Measurements from ENCODE around the gene FGFR2. TPM values are rescaled to one million over a fixed set of nuclear protein-coding genes. Genes with fewer than 3 reads are reported as not detected.
A peak's percentile ranks its signal among the peaks of the same experiment; 100 is the strongest.

The FGFR2 gene
- total and polyA plus RNA-seq, 4 donors = 11.4 to 69.9 (median 31.9) TPM

DNA sequence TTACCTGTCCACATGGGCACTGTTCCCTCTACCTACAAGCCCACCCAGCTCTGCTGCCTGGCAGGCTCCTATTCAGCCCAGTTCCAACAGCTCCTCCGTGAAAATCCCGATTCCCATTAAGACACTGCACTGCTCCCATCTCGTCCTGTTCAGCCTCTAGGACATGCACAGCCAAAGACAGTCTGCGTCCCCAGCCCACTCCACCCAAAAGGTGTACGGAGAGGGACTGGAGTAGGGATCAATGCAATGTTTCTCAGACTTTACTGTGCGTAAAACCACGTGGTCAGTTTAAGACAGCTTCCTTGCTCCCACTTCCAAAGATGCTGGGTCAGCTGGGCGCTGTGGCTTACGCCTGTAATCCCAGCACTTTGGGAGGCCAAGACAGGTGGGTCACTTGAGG is 19.9 kb downstream of the FGFR2 start:
- no peak for DNase-seq (ENCODE audit: low spot score)
- H3K9me3 ChIP-seq (ENCODE audit: control insufficient read depth in 4 of 4, low read length in 3 of 4) = no peaks in the 10 kb centered on the region
- no peak overlapping the region for H3K4me3 ChIP-seq (ENCODE audit: low read depth in 1 of 3, low read length in 3 of 3)
- H3K36me3 ChIP-seq (ENCODE audit: control insufficient read depth in 4 of 4, insufficient read depth in 3 of 4, low read depth in 1 of 4, low read length in 3 of 4) = no peaks in the 10 kb centered on the region
- H3K9ac ChIP-seq (ENCODE audit: low read depth in 1 of 2, low read length in 2 of 2) = no peak overlapping the region
- H3K27me3 ChIP-seq (ENCODE audit: control insufficient read depth in 4 of 4, insufficient read depth in 4 of 4, low read length in 3 of 4) = no peaks in the 10 kb centered on the region
- TF ChIP-seq MAX (IDR thresholded peaks at IDR 0.05) (no peak), HNF4G (IDR thresholded peaks at IDR 0.05) (no peak), SP1 (IDR thresholded peaks at IDR 0.05) (no peak), HNF4A (conservative IDR thresholded peaks at IDR 0.05) (no peak), YY1 (IDR thresholded peaks at IDR 0.05) (no peak), TAF1 (conservative IDR thresholded peaks at IDR 0.05) (no peak), EGR1 (IDR thresholded peaks at IDR 0.05; ENCODE audit: low read depth in 2 of 2) (no peak), RXRA (IDR thresholded peaks at IDR 0.05) (no peak), FOXA2 (IDR thresholded peaks at IDR 0.05) (no peak), FOXA1 (IDR thresholded peaks at IDR 0.05) (no peak), GABPA (IDR thresholded peaks at IDR 0.05 in 1 of 2, conservative IDR thresholded peaks at IDR 0.05 in 1 of 2) (no peak), RAD21 (IDR thresholded peaks at IDR 0.05) (no peak)
- TF ChIP-seq, protein P1, sequence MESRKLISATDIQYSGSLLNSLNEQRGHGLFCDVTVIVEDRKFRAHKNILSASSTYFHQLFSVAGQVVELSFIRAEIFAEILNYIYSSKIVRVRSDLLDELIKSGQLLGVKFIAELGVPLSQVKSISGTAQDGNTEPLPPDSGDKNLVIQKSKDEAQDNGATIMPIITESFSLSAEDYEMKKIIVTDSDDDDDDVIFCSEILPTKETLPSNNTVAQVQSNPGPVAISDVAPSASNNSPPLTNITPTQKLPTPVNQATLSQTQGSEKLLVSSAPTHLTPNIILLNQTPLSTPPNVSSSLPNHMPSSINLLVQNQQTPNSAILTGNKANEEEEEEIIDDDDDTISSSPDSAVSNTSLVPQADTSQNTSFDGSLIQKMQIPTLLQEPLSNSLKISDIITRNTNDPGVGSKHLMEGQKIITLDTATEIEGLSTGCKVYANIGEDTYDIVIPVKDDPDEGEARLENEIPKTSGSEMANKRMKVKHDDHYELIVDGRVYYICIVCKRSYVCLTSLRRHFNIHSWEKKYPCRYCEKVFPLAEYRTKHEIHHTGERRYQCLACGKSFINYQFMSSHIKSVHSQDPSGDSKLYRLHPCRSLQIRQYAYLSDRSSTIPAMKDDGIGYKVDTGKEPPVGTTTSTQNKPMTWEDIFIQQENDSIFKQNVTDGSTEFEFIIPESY (IDR thresholded peaks at IDR 0.05) = no peak
- TF ChIP-seq, protein P2, sequence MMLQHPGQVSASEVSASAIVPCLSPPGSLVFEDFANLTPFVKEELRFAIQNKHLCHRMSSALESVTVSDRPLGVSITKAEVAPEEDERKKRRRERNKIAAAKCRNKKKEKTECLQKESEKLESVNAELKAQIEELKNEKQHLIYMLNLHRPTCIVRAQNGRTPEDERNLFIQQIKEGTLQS (IDR thresholded peaks at IDR 0.05) = no peak
- 84% methylated on average over 9 of the region's 9 CpGs for WGBS
- H3K27ac ChIP-seq (ENCODE audit: low read depth in 1 of 2, low read length in 2 of 2) = no peak overlapping the region
- peaks cover 0 to 8% (median 0%) of the 10 kb centered on the region in 4 donors for H3K4me1 ChIP-seq (ENCODE audit: control insufficient read depth in 4 of 4, insufficient read depth in 4 of 4, low read length in 3 of 4)

- WGBS = 66% methylated on average over 8 of the region's 8 CpGs
- H3K27ac ChIP-seq (ENCODE audit: low read depth in 1 of 2, low read length in 2 of 2) = no peak overlapping the region
Observed at GRCh38 chr10:121577568-121577967, 20.7 kb downstream of the FGFR2 start.

DNA sequence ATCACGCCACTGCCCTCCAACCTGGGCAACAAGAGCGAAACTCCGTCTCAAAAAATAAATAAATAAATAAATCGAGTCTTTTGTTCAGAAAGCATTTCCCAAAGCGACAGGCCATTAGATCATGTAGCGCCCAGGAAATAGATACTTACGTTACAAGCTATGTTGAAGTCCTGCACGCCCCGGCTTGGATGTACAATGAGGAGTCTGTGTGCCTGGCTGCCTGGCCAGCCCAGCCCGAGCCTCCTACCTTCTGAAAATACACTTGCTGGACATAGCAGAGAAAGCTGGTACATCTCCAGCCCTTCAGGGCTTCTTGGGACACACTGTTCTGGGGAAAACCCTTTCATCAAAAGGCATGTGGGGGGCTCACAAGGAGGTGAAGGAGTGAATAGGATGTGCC is 22.1 kb downstream of the FGFR2 start:
- H3K27me3 ChIP-seq (ENCODE audit: control insufficient read depth in 4 of 4, insufficient read depth in 4 of 4, low read length in 3 of 4) = no peaks in the 10 kb centered on the region
- DNase-seq (ENCODE audit: low spot score) = no peak
- H3K27ac ChIP-seq (ENCODE audit: low read depth in 1 of 2, low read length in 2 of 2) = peak overlapping the region in 1 of 2 donors; percentile 12
- H3K4me3 ChIP-seq (ENCODE audit: low read depth in 1 of 3, low read length in 3 of 3) = no peak overlapping the region
- H3K4me1 ChIP-seq (ENCODE audit: control insufficient read depth in 4 of 4, insufficient read depth in 4 of 4, low read length in 3 of 4) = peaks cover 0 to 7% (median 0%) of the 10 kb centered on the region in 4 donors
- no peak overlapping the region for H3K9ac ChIP-seq (ENCODE audit: low read depth in 1 of 2, low read length in 2 of 2)
- H3K36me3 ChIP-seq (ENCODE audit: control insufficient read depth in 4 of 4, insufficient read depth in 3 of 4, low read depth in 1 of 4, low read length in 3 of 4) = no peaks in the 10 kb centered on the region
- 89% methylated on average over 10 of the region's 10 CpGs for WGBS
- no peak for TF ChIP-seq MAX (IDR thresholded peaks at IDR 0.05)
- TF ChIP-seq HNF4A (conservative IDR thresholded peaks at IDR 0.05) = no peak
- H3K9me3 ChIP-seq (ENCODE audit: control insufficient read depth in 4 of 4, low read length in 3 of 4) = no peaks in the 10 kb centered on the region

More at GRCh38 chr10:121577568-121577967, 20.7 kb downstream of the FGFR2 start:
- H3K4me3 ChIP-seq (ENCODE audit: low read depth in 1 of 3, low read length in 3 of 3) = no peak overlapping the region
- H3K4me1 ChIP-seq (ENCODE audit: control insufficient read depth in 4 of 4, insufficient read depth in 4 of 4, low read length in 3 of 4) = peaks cover 0 to 8% (median 0%) of the 10 kb centered on the region in 4 donors
- H3K9me3 ChIP-seq (ENCODE audit: control insufficient read depth in 4 of 4, low read length in 3 of 4) = no peaks in the 10 kb centered on the region
- no peak overlapping the region for H3K9ac ChIP-seq (ENCODE audit: low read depth in 1 of 2, low read length in 2 of 2)
- TF ChIP-seq, protein P2 (IDR thresholded peaks at IDR 0.05) = no peak
- TF ChIP-seq NR2F2 (IDR thresholded peaks at IDR 0.05) = no peak
- TF ChIP-seq EGR1 (IDR thresholded peaks at IDR 0.05; ENCODE audit: low read depth in 2 of 2) = no peak
- TF ChIP-seq HNF4G (IDR thresholded peaks at IDR 0.05) = no peak
- no peaks in the 10 kb centered on the region for H3K27me3 ChIP-seq (ENCODE audit: control insufficient read depth in 4 of 4, insufficient read depth in 4 of 4, low read length in 3 of 4)
- no peak for DNase-seq (ENCODE audit: low spot score)
- H3K36me3 ChIP-seq (ENCODE audit: control insufficient read depth in 4 of 4, insufficient read depth in 3 of 4, low read depth in 1 of 4, low read length in 3 of 4) = no peaks in the 10 kb centered on the region

All from liver (tissue), 9 donors.